Motor neuron (in vitro differentiated cells): Measurements from ENCODE around the gene DOCK4. TPM values are rescaled to one million over a fixed set of nuclear protein-coding genes. Genes with fewer than 3 reads are reported as not detected.

Source experiments
- ATAC-seq, 8 experiments: fragments of 200-7000 bp; cut with Tn5 transposase; replicated peaks in 6 of 8; 2 replicates each; pipeline ENCODE4 v1.8.0; 2021; ENCODE audit warnings: mild to moderate bottlenecking in 8 of 8, moderate library complexity in 8 of 8
- H3K27ac ChIP-seq, 2 donors: fragments of 250-450 bp; sonication (Bioruptor Pico); 2 replicates each; pipeline ENCODE4 v1.9.0; 2021; ENCODE audit warnings: antibody characterized with exemption in 2 of 2, mild to moderate bottlenecking in 2 of 2, moderate library complexity in 1 of 2
- H3K4me1 ChIP-seq, 2 donors: fragments of 250-450 bp; sonication (Bioruptor Pico); replicated peaks in 1 of 2; 2 replicates each; pipeline ENCODE4 v1.6.1; 2021; ENCODE audit warnings: antibody characterized with exemption in 2 of 2, mild to moderate bottlenecking in 2 of 2, moderate library complexity in 1 of 2
- H3K4me3 ChIP-seq, 5 donors: fragments of 250-450 bp; sonication (Bioruptor Pico); 2 replicates each; pipeline ENCODE4 v1.9.0; 2021; ENCODE audit warnings: antibody characterized with exemption in 5 of 5, mild to moderate bottlenecking in 5 of 5, moderate library complexity in 4 of 5
- WGBS, 10 experiments: fragments of 450-650 bp; shearing (Covaris generic); methylation state at CpG; one replicate each; pipeline ENCODE4 v1.0.0; 2022; 5-methylcytosine and 5-hydroxymethylcytosine counted together
- in situ Hi-C, 9 experiments: fragments of 400-800 bp; cut with MboI; loops; one replicate each; pipeline ENCODE4 v1.15.0; 2021; ENCODE audit warnings: low sequenced_read_pairs in 9 of 9, low pct_unique_long_range_greater_than_20kb in 2 of 9; ENCODE audit not compliant: unreplicated experiment in 9 of 9
- total RNA-seq, 8 experiments: library from RNA; unstranded; fragments of 300-600 nt; gene quantifications; 2 replicates each; pipeline versions ENCODE4 v1.2.3 to v1.2.4, GENCODE V29; 2022

The DOCK4 gene
- total RNA-seq, 8 experiments from 2014 or later, result 8.1 to 27.3 (median 20.6) TPM

GRCh38 chr7:111855161-111855841 is 350.9 kb downstream of the DOCK4 start:
- Histone ChIP-seq H3K27ac (no peak overlapping the region), H3K4me3 (no peak overlapping the region), H3K4me1 (peaks cover 0 to 2% of the 10 kb centered on the region in 2 donors)
- in situ Hi-C loops, result loop anchor here in 3 of 9 experiments (10.0 to 25.0 kb wide), 2 partner anchors 90 to 93 kb away; no protein-coding TSS in a partner anchor
- peak in 6 of 8 experiments; percentile 55 to 97 (median 91) for ATAC-seq
- WGBS, 10 experiments, result 0 to 83% (median 40%) methylated on average over 1 to 4 of the region's 4 CpGs

DNA sequence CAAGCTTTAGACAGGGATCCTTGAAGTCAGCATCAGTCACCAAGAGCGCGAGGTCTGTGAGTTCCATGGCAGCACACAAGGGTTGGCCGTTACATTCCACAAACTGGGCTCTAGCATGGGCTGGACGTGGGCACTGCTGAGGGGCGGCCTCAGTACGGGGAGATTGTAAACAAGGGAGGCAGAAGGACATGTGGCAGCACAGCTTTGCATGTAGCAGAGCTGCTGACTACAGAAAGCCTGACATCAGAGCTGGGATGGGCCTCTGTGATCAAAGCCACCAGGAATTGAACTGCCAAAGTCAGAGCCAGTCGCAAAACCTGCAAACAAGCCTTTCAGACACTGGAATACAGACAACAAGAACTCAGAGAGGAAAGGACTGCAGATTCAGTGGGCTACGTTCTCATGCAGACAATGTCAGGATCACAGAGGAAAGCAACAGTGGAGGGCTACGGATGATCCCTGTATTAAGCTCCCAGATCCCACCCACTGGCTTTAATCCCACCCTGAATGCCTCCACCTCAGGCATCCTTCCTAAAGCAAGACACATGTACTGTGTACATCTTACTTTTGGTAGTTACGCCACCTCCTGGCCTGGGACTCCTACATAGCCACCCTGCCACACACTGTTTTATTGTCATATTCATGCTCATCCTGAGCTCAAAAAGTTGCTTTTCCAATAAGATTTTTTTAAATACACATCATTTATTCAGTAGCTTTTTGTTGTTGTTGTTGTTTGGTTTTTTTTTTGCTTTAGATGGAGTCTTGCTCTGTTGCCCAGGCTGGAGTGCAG is 352.8 kb downstream of the DOCK4 start:
- in situ Hi-C loops, result loop anchor here in 3 of 9 experiments (10.0 to 25.0 kb wide), 2 partner anchors 89 to 91 kb away; no protein-coding TSS in a partner anchor
- H3K27ac ChIP-seq, result no peak overlapping the region
- ATAC-seq, result peak in 5 of 8 experiments; percentile 35 to 67 (median 53)
- 27 to 100% (median 65%) methylated on average over 1 to 8 of the region's 10 CpGs; no CpG with 5 or more reads in 2 of the 10 experiments for WGBS, 10 experiments
- H3K4me1 ChIP-seq, result peaks cover 0 to 2% of the 10 kb centered on the region in 2 donors
- H3K4me3 ChIP-seq, result no peak overlapping the region

DNA sequence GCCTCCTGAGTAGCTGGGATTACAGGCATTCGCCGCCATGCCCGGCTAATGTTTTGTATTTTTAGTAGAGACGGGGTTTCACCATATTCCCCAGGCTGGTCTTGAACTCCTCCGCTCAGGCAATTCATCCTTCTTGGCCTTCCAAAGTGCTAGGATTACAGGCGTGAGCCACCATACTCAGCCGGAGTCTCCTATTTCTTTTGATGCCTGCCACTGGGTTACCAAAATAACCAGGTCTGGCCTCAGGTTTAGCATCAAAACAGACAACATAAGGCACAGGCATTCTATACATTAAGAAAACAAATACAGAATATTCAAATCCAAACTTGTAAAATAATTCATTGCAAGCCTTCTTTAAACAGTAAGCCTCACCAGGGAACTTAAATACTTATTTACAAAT is 354.1 kb downstream of the DOCK4 start:
- 80 to 100% (median 93%) methylated on average over 2 to 5 of the region's 7 CpGs; no CpG with 5 or more reads in 3 of the 10 experiments for WGBS, 10 experiments
- Histone ChIP-seq H3K4me1 (peaks cover 0 to 2% of the 10 kb centered on the region in 2 donors), H3K27ac (no peak overlapping the region), H3K4me3 (no peak overlapping the region)
- no peak for ATAC-seq
- in situ Hi-C loops, result loop anchor here in 3 of 9 experiments (10.0 to 25.0 kb wide), 2 partner anchors 87 to 90 kb away; no protein-coding TSS in a partner anchor

- peak in 1 of 8 experiments; percentile 40 for ATAC-seq
- in situ Hi-C loops, result no loop called here
- WGBS, 10 experiments, result 86 to 100% (median 92%) methylated on average over 2 to 6 of the region's 6 CpGs
- Histone ChIP-seq H3K4me1 (no peaks in the 10 kb centered on the region), H3K27ac (no peak overlapping the region), H3K4me3 (no peak overlapping the region)
These were observed 359.3 kb downstream of the DOCK4 start for GRCh38 chr7:111846898-111847297.

DNA sequence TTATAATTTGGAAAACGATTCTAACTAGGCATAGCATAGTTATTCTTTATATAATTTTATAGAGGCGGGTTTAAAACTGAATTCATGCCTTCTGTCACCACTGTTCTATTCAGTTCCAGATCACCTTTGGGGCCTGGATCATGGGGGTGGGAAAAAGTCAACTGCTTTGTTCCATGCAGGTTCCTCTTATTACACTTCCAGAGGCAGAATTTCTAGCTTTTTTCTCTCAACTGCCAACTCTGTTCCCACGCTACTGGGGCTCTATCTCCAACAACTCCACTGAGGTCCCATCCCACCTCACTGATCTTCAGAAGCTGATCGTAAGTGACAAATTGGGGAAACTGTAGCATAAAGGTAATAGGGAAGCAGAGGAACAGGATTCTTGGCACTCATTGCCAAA is 360.3 kb downstream of the DOCK4 start:
- in situ Hi-C loops, result no loop called here
- no peak overlapping the region for H3K27ac ChIP-seq

GRCh38 chr7:111844904-111845671 is 361.1 kb downstream of the DOCK4 start:
- 60 to 100% (median 88%) methylated on average over 1 to 4 of the region's 4 CpGs for WGBS, 10 experiments
- H3K4me1 ChIP-seq, result no peaks in the 10 kb centered on the region
- peak in 1 of 8 experiments; percentile 55 for ATAC-seq
- H3K27ac ChIP-seq, result no peak overlapping the region
- in situ Hi-C loops, result no loop called here
- no peak overlapping the region for H3K4me3 ChIP-seq

More for the DNA sequence above, 360.3 kb downstream of the DOCK4 start:
- no peak for ATAC-seq
- H3K4me1 ChIP-seq, result no peaks in the 10 kb centered on the region
- 50 to 100% (median 87%) methylated on average over 1 to 4 of the region's 4 CpGs for WGBS, 10 experiments
- no peak overlapping the region for H3K4me3 ChIP-seq

GRCh38 chr7:111842491-111842890 is 363.7 kb downstream of the DOCK4 start:
- in situ Hi-C loops, result no loop called here
- ATAC-seq, result peak in 2 of 8 experiments; percentile 48 to 65
- WGBS, 10 experiments, result 50 to 100% (median 83%) methylated on average over 1 to 3 of the region's 3 CpGs; no CpG with 5 or more reads in 3 of the 10 experiments

GRCh38 chr7:111841596-111842205 is 364.5 kb downstream of the DOCK4 start:
- in situ Hi-C loops, result no loop called here
- Histone ChIP-seq H3K4me1 (no peaks in the 10 kb centered on the region), H3K27ac (no peak overlapping the region), H3K4me3 (no peak overlapping the region)
- WGBS, 10 experiments, result 20 to 100% (median 83%) methylated on average over 1 to 5 of the region's 5 CpGs; no CpG with 5 or more reads in 2 of the 10 experiments
- no peak for ATAC-seq

More at GRCh38 chr7:111842491-111842890, 363.7 kb downstream of the DOCK4 start:
- Histone ChIP-seq H3K4me1 (no peaks in the 10 kb centered on the region), H3K27ac (no peak overlapping the region), H3K4me3 (no peak overlapping the region)

DNA sequence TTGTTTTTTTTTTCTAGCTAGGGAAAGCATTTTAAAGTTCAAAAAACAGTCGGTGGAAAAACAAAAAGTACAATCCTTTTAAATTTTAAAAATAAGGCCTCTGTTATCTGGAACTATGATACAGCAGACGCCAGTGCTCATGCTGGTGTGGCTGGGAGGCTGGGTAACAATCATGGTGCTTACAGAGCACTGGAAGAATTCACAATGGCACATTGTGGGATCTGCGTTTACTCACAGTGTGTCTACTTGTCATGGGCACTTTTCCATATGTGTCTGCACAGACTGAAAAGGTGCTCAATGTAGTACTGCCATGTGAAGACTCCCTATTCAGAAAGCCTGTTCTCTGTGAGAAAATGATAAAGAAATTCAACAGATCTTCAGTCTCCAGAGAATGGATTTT is 365.7 kb downstream of the DOCK4 start:
- Histone ChIP-seq H3K27ac (no peak overlapping the region), H3K4me3 (no peak overlapping the region), H3K4me1 (no peaks in the 10 kb centered on the region)
- in situ Hi-C loops, result no loop called here
- ATAC-seq, result no peak
- 78 to 100% (median 89%) methylated on average over 1 to 3 of the region's 3 CpGs; no CpG with 5 or more reads in 1 of the 10 experiments for WGBS, 10 experiments

DNA sequence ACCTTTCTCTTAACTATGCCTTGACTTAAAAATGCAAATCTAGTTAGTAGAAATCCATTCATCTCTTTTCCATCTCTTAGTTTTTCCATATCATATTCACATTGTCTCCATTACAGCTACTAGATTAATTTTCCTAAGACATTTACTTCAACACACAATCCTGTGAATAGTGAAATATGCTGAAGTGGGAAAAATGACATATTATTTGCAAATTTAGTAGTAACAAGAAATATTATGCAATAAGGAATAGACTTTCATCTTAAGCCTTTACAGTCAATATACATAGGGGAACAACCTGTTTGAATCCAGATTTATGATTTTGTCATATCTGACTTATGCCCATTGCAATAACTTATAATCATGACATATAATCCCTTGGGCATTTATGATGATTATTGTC is 366.9 kb downstream of the DOCK4 start:
- Histone ChIP-seq H3K27ac (no peak overlapping the region), H3K4me1 (no peaks in the 10 kb centered on the region), H3K4me3 (no peak overlapping the region)
- in situ Hi-C loops, result no loop called here
- ATAC-seq, result no peak

DNA sequence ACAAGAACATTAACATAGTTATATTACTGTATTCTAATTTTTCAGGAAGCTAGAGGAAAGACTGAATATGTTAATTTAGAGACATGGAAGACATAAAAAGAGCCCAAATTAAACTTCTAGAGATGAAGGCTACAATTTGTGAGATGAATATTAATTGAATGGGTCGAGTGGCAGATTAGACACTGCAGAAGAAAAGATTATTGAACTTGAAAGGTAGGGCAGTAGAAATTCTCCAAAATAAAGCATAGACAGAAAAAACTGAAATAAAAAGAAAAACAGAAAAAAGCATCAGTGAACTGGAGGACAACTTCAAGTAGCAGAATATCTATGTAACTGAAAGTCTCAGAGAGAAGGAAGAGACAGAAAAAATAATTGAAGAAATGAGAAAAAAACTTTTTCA is 369.6 kb downstream of the DOCK4 start:
- Histone ChIP-seq H3K4me1 (no peaks in the 10 kb centered on the region), H3K4me3 (no peak overlapping the region), H3K27ac (no peak overlapping the region)
- in situ Hi-C loops, result no loop called here
- ATAC-seq, result no peak
- WGBS, 10 experiments, result 13 to 100% (median 81%) methylated on average over 1 of the region's 1 CpG

- ATAC-seq, result peak in 3 of 8 experiments; percentile 97 to 99 (median 98)
- Histone ChIP-seq H3K27ac (no peak overlapping the region), H3K4me1 (no peaks in the 10 kb centered on the region), H3K4me3 (no peak overlapping the region)
- in situ Hi-C loops, result no loop called here
These were observed 371.1 kb downstream of the DOCK4 start for GRCh38 chr7:111835066-111835465.
